SK-N-MC (cell line): Measurements from ENCODE around the gene XPO5.
"Not testable (repeated sequence)": the region's sequence is repeated elsewhere in the genome, so short reads cannot be mapped to it uniquely, and the experiment has no call there.

ENCODE experiments used
- FOXP2 ChIP-seq: optimal IDR thresholded peaks from 2 replicates; pipeline ENCODE3; 2011; ENCODE audit warnings: mild to moderate bottlenecking, moderate library complexity; ENCODE audit not compliant: insufficient read depth; ENCODE audit errors: extremely low read length, control extremely low read depth
- POLR2AphosphoS5 ChIP-seq: IDR thresholded peaks from 2 replicates; pipeline ENCODE4 v1.6.1; 2012; ENCODE audit warnings: mild to moderate bottlenecking, low read depth, low read length, borderline replicate concordance

GRCh38 chr6:43557620-43558019 is 18.2 kb downstream of the XPO5 start:
- TF ChIP-seq POLR2AphosphoS5, FOXP2: not testable (repeated sequence)
